MM.1S (cell line): ENCODE results near the gene MESD.

Experiments used
- DNase-seq: peaks from one replicate; pipeline ENCODE4 v3.0.0-alpha.2; 2015
- H2AFZ ChIP-seq: fragments of 300-600 bp; sonication (generic); 2 replicates; pipeline ENCODE4 v1.6.0; 2016; ENCODE audit warnings: antibody characterized with exemption, low read length
- H3F3A ChIP-seq: fragments of 300-600 bp; sonication (generic); 2 replicates; pipeline ENCODE4 v1.6.1; 2016; ENCODE audit warnings: mild to moderate bottlenecking, antibody characterized with exemption, low read length, moderate library complexity, mixed read lengths; ENCODE audit not compliant: insufficient read depth
- H3K27ac ChIP-seq: fragments of 300-600 bp; sonication (generic); 2 replicates; pipeline ENCODE4 v1.5.1; 2016; ENCODE audit warnings: mild to moderate bottlenecking, low read length
- H3K27me3 ChIP-seq: fragments of 300-600 bp; sonication (generic); replicated peaks from 2 replicates; pipeline ENCODE4 v1.6.0; 2016; ENCODE audit warnings: low read length; ENCODE audit not compliant: insufficient read depth
- H3K36me3 ChIP-seq: fragments of 300-600 bp; sonication (generic); replicated peaks from 2 replicates; pipeline ENCODE4 v1.6.1; 2016; ENCODE audit warnings: mild to moderate bottlenecking, low read length, mixed read lengths; ENCODE audit not compliant: insufficient read depth
- H3K4me1 ChIP-seq: fragments of 300-600 bp; sonication (generic); 2 replicates; pipeline ENCODE4 v1.6.1; 2016; ENCODE audit warnings: low read length, mixed read lengths
- H3K4me2 ChIP-seq: fragments of 300-600 bp; sonication (generic); 2 replicates; pipeline ENCODE4 v1.6.0; 2016; ENCODE audit warnings: low read depth, low read length
- H3K4me3 ChIP-seq: fragments of 300-600 bp; sonication (generic); 2 replicates; pipeline ENCODE4 v1.5.1; 2016; ENCODE audit warnings: low read length, mixed read lengths
- H3K79me2 ChIP-seq: fragments of 300-600 bp; sonication (generic); 2 replicates; pipeline ENCODE4 v1.6.1; 2016; ENCODE audit warnings: mixed run types, low read length, mixed read lengths
- H3K9ac ChIP-seq: fragments of 300-600 bp; sonication (generic); 2 replicates; pipeline ENCODE4 v1.6.1; 2016; ENCODE audit warnings: low read length, mixed read lengths
- H3K9me2 ChIP-seq: fragments of 300-600 bp; sonication (generic); replicated peaks from 2 replicates; pipeline ENCODE4 v1.6.1; 2016; ENCODE audit warnings: mild to moderate bottlenecking, low read length, mixed read lengths; ENCODE audit not compliant: insufficient read depth
- H3K9me3 ChIP-seq: fragments of 300-600 bp; sonication (generic); replicated peaks from 2 replicates; pipeline ENCODE4 v1.6.1; 2016; ENCODE audit warnings: mild to moderate bottlenecking, low read length, mixed read lengths; ENCODE audit not compliant: insufficient read depth
- H4K20me1 ChIP-seq: fragments of 300-600 bp; sonication (generic); 2 replicates; pipeline ENCODE4 v1.6.1; 2016; ENCODE audit warnings: mild to moderate bottlenecking, low read length, moderate library complexity, mixed read lengths; ENCODE audit not compliant: insufficient read depth
- CTCF ChIP-seq: fragments of 300-600 bp; sonication (generic); IDR thresholded peaks from 2 replicates; pipeline ENCODE4 v1.5.1; 2016; ENCODE audit warnings: antibody characterized with exemption, low read length, mixed read lengths
- EZH2 ChIP-seq: fragments of 300-600 bp; sonication (generic); optimal IDR thresholded peaks from 2 replicates; pipeline ENCODE3; 2017; ENCODE audit warnings: low read depth, mild to moderate bottlenecking, antibody characterized with exemption, low read length, mixed read lengths
- EZH2phosphoT487 ChIP-seq: fragments of 300-600 bp; sonication (generic); IDR thresholded peaks from 2 replicates; pipeline ENCODE4 v1.6.1; 2018; ENCODE audit warnings: antibody characterized with exemption, low read length

Gene MESD

GRCh38 chr15:80921736-80922410 is 67.7 kb downstream of the MESD start:
- DNase-seq: no peak
- Histone ChIP-seq H3K79me2 (no peaks in the 10 kb centered on the region), H3K4me1 (no peaks in the 10 kb centered on the region), H2AFZ (no peak overlapping the region), H3K9ac (no peak overlapping the region), H3K27ac (no peak overlapping the region), H3K9me2 (no peaks in the 10 kb centered on the region), H3F3A (no peaks in the 10 kb centered on the region), H3K27me3 (no peaks in the 10 kb centered on the region), H4K20me1 (no peaks in the 10 kb centered on the region), H3K36me3 (no peaks in the 10 kb centered on the region), H3K4me2 (no peak overlapping the region), H3K9me3 (no peaks in the 10 kb centered on the region), H3K4me3 (no peak overlapping the region)
- TF ChIP-seq EZH2 (no peak), CTCF (no peak), EZH2phosphoT487 (no peak)

GRCh38 chr15:80920271-80920699 is 69.3 kb downstream of the MESD start:
- Histone ChIP-seq H3K4me1 (no peaks in the 10 kb centered on the region), H3K4me3 (no peak overlapping the region), H3K27ac (no peak overlapping the region), H3K4me2 (no peak overlapping the region), H3K9me2 (no peaks in the 10 kb centered on the region), H3K27me3 (no peaks in the 10 kb centered on the region), H3K9me3 (no peaks in the 10 kb centered on the region), H4K20me1 (no peaks in the 10 kb centered on the region), H3K36me3 (no peaks in the 10 kb centered on the region), H3F3A (no peaks in the 10 kb centered on the region), H3K9ac (no peak overlapping the region), H2AFZ (no peak overlapping the region), H3K79me2 (no peaks in the 10 kb centered on the region)
- no peak for DNase-seq
- TF ChIP-seq EZH2: no peak
- TF ChIP-seq EZH2phosphoT487: no peak
- no peak for TF ChIP-seq CTCF

- no peaks in the 10 kb centered on the region for H3F3A ChIP-seq
- no peaks in the 10 kb centered on the region for H3K79me2 ChIP-seq
- H3K4me2 ChIP-seq: no peak overlapping the region
- H3K27me3 ChIP-seq: no peaks in the 10 kb centered on the region
- TF ChIP-seq EZH2 (no peak), EZH2phosphoT487 (no peak)
- no peaks in the 10 kb centered on the region for H3K4me1 ChIP-seq
- H3K36me3 ChIP-seq: no peaks in the 10 kb centered on the region
- H3K27ac ChIP-seq: no peak overlapping the region
- no peak overlapping the region for H2AFZ ChIP-seq
- no peaks in the 10 kb centered on the region for H3K9me3 ChIP-seq
- H3K9ac ChIP-seq: no peak overlapping the region
- no peaks in the 10 kb centered on the region for H3K9me2 ChIP-seq
- H3K4me3 ChIP-seq: no peak overlapping the region
- H4K20me1 ChIP-seq: no peaks in the 10 kb centered on the region
- DNase-seq: no peak
Measured at GRCh38 chr15:80918196-80918783, 71.3 kb downstream of the MESD start.

- Histone ChIP-seq H3K4me1 (no peaks in the 10 kb centered on the region), H3K27ac (no peak overlapping the region), H2AFZ (no peak overlapping the region), H4K20me1 (no peaks in the 10 kb centered on the region), H3K27me3 (no peaks in the 10 kb centered on the region), H3K4me2 (no peak overlapping the region), H3K79me2 (no peaks in the 10 kb centered on the region), H3K9me3 (no peaks in the 10 kb centered on the region), H3F3A (no peaks in the 10 kb centered on the region), H3K36me3 (no peaks in the 10 kb centered on the region), H3K4me3 (no peak overlapping the region), H3K9ac (no peak overlapping the region), H3K9me2 (no peaks in the 10 kb centered on the region)
- DNase-seq: no peak
- TF ChIP-seq CTCF (no peak), EZH2 (no peak), EZH2phosphoT487 (no peak)
Measured at GRCh38 chr15:80916056-80916455, 73.6 kb downstream of the MESD start.
